ENCODE measurements around the gene ZCCHC24.

The ZCCHC24 gene

GRCh38 chr10:79349766-79350406 is 95.5 kb downstream of the ZCCHC24 start:
- DNase-seq (ENCODE audit: low read depth, low spot score) = no peak
- no peak for TF ChIP-seq CTCF (IDR thresholded peaks at IDR 0.05; ENCODE audit: insufficient read depth, low read length, missing control alignments)
- ChIA-PET POLR2A (no interaction called here), CTCF (interaction anchor here (2.9 to 8.0 kb wide), 2 partner anchors 14 to 24 kb away, joined by 25 to 111 read pairs; no protein-coding TSS in a partner anchor)
- no peak overlapping the region for H3K4me3 ChIP-seq (ENCODE audit: low read depth, low read length)

- peak overlapping the region; percentile 86 for H3K4me3 ChIP-seq (ENCODE audit: low read depth, low read length)
- no peak for DNase-seq (ENCODE audit: low read depth, low spot score)
- POLR2A ChIA-PET = interaction anchor here (1.4 to 1.7 kb wide), 2 partner anchors 10 to 15 kb away, joined by 3 to 12 read pairs; no protein-coding TSS in a partner anchor
- CTCF ChIA-PET = interaction anchor here (0.8 to 8.0 kb wide), 7 partner anchors 8 to 139 kb away, joined by 3 to 111 read pairs (median 5); no protein-coding TSS in a partner anchor
- no peak for TF ChIP-seq CTCF (IDR thresholded peaks at IDR 0.05; ENCODE audit: insufficient read depth, low read length, missing control alignments)
These were observed 96.3 kb downstream of the ZCCHC24 start for GRCh38 chr10:79349072-79349491.

- ChIA-PET POLR2A (interaction anchor here (1.4 to 1.7 kb wide), 2 partner anchors 10 to 14 kb away, joined by 3 to 12 read pairs; no protein-coding TSS in a partner anchor), CTCF (interaction anchor here (0.8 to 8.0 kb wide), 9 partner anchors 9 to 139 kb away, joined by 3 to 111 read pairs (median 4); no protein-coding TSS in a partner anchor)
- H3K4me3 ChIP-seq (ENCODE audit: low read depth, low read length) = peak overlapping the region; percentile 86
- TF ChIP-seq CTCF (IDR thresholded peaks at IDR 0.05; ENCODE audit: insufficient read depth, low read length, missing control alignments) = no peak
- no peak for DNase-seq (ENCODE audit: low read depth, low spot score)
These were observed 96.8 kb downstream of the ZCCHC24 start for GRCh38 chr10:79348640-79348988.

DNA sequence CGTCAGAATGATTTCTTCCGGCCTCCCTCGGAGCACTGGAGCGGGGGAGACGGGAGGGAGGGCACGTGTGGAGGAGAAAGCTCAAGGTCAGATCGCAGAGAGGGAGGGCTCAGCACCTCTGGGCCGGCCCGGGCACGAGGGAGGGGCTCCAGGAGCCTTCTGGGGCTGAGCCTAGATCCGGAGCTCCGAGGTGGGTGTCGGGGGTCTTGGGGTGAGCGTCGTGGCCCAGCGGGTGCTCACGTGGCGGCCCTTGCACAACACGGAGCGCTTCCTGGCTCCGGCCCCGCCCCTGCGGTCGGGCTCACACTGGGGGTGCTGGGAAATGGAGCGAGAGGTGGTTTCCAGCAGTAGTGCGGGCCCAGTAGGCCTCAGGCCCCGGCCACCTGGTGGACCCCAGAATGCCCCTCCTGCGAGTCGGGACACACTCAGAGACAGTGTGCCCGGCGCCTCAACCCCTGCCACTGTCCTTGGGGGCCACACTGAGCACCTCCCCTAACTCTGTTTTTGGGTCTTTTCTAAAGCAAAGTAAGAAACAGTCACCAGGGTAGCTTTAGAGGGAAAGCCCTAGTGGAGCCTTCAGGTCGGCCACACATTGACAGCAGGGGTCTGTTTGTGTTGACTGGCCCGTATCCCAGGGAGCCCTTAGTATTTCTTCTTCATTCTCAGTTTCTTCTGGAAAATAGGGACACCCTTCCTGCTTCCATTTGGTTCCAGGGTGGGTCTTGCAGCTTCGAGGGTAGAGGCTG is 97.4 kb downstream of the ZCCHC24 start:
- ChIA-PET CTCF (interaction anchor here (0.8 to 8.0 kb wide), 11 partner anchors 9 to 140 kb away, joined by 3 to 111 read pairs (median 5); no protein-coding TSS in a partner anchor), POLR2A (interaction anchor here (0.5 to 1.7 kb wide), 5 partner anchors 11 to 94 kb away, joined by 3 to 12 read pairs (median 3); no protein-coding TSS in a partner anchor)
- no peak for DNase-seq (ENCODE audit: low read depth, low spot score)
- TF ChIP-seq CTCF (IDR thresholded peaks at IDR 0.05; ENCODE audit: insufficient read depth, low read length, missing control alignments) = no peak
- H3K4me3 ChIP-seq (ENCODE audit: low read depth, low read length) = peak overlapping the region; percentile 86

DNA sequence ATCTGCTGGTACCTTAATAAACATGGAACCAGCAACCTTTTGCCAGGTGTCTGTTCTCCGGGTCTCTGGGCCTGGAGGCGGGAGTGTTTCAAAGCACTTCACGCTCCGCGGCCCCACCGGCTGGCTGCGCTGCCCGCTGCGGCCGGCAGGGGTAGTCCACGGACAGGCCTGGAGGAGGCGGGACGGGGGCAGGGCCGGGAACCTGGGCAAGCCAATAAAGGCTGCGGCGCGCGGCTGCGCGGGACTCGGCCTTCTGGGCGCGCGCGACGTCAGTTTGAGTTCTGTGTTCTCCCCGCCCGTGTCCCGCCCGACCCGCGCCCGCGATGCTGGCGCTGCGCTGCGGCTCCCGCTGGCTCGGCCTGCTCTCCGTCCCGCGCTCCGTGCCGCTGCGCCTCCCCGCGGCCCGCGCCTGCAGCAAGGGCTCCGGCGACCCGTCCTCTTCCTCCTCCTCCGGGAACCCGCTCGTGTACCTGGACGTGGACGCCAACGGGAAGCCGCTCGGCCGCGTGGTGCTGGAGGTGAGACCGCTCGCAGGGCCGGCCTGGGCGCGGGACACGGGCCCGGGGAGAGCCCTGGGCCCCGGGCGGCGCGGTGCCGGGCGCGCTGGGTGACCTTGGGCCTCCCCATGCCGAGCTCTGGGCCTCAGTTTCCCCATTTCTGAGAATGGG is 98.1 kb downstream of the ZCCHC24 start, which contains the start of gene PPIF:
Gene PPIF (plus strand): TSS at position 244 of the 668 bp plus-strand sequence. CDS start 80 bp downstream, at position 324.
- peak; percentile 95 for TF ChIP-seq CTCF (IDR thresholded peaks at IDR 0.05; ENCODE audit: insufficient read depth, low read length, missing control alignments)
- ChIA-PET POLR2A (interaction anchor here (0.5 to 1.7 kb wide), 5 partner anchors 11 to 95 kb away, joined by 3 to 12 read pairs (median 3); no protein-coding TSS in a partner anchor), CTCF (interaction anchor here (0.6 to 8.0 kb wide), 20 partner anchors 10 to 159 kb away, joined by 3 to 111 read pairs (median 4); no protein-coding TSS in a partner anchor)
- peak within 1 kb of the TSS; percentile 86 for H3K4me3 ChIP-seq (ENCODE audit: low read depth, low read length)
- no peak for DNase-seq (ENCODE audit: low read depth, low spot score)
